Measurements from ENCODE around the gene SHPK. TPM values are rescaled to one million over a fixed set of nuclear protein-coding genes. Genes with fewer than 3 reads are reported as not detected.

SHPK gene
- polyA plus RNA-seq, 1 experiment = 5.6 TPM

DNA sequence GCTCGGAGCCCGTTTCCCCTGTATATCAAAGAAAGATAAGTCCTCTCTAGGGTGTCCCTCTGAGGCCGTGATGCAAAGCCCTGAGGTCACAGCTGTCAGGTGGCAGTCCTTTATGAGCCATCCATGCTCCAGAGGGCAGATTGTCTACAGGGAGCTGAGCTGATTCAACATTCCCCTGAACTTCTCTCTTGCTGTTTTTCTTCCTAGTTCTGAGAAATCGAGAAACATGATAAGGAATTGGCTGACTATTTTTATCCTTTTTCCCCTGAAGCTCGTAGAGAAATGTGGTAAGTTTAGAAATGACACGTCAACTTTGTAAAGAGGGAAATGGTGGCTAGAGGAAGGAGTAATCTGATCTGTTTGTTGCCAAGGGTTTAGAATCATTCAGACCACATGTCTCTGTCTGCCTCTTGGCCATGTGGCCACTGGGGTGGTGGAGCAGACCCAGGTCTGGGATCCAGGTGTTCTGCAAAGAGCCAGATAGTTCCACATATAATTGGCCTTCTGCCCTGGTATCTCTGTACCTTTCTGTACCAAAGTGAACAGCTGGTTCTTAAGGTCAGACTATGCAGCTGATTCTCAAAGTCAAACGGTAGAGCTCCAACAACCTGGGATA lies 4.0 kb upstream of the SHPK start:
- TF ChIP-seq, protein P1, sequence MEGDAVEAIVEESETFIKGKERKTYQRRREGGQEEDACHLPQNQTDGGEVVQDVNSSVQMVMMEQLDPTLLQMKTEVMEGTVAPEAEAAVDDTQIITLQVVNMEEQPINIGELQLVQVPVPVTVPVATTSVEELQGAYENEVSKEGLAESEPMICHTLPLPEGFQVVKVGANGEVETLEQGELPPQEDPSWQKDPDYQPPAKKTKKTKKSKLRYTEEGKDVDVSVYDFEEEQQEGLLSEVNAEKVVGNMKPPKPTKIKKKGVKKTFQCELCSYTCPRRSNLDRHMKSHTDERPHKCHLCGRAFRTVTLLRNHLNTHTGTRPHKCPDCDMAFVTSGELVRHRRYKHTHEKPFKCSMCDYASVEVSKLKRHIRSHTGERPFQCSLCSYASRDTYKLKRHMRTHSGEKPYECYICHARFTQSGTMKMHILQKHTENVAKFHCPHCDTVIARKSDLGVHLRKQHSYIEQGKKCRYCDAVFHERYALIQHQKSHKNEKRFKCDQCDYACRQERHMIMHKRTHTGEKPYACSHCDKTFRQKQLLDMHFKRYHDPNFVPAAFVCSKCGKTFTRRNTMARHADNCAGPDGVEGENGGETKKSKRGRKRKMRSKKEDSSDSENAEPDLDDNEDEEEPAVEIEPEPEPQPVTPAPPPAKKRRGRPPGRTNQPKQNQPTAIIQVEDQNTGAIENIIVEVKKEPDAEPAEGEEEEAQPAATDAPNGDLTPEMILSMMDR (IDR thresholded peaks at IDR 0.05; ENCODE audit: insufficient read depth, low read depth, low read length) = no peak
- Histone ChIP-seq H3K36me3 (ENCODE audit: control insufficient read depth, insufficient read depth, low read length) (no peaks in the 10 kb centered on the region), H3K4me3 (ENCODE audit: low read depth, low read length) (no peak overlapping the region), H3K27me3 (ENCODE audit: control insufficient read depth, insufficient read depth, low read length) (no peaks in the 10 kb centered on the region)
- ChIA-PET CTCF (interaction anchor here (0.9 to 1.1 kb wide), 3 partner anchors 9 to 28 kb away, joined by 3 to 4 read pairs (median 4); no protein-coding TSS in a partner anchor), POLR2A (no interaction called here)
- no peak for DNase-seq (ENCODE audit: low read depth)

DNA sequence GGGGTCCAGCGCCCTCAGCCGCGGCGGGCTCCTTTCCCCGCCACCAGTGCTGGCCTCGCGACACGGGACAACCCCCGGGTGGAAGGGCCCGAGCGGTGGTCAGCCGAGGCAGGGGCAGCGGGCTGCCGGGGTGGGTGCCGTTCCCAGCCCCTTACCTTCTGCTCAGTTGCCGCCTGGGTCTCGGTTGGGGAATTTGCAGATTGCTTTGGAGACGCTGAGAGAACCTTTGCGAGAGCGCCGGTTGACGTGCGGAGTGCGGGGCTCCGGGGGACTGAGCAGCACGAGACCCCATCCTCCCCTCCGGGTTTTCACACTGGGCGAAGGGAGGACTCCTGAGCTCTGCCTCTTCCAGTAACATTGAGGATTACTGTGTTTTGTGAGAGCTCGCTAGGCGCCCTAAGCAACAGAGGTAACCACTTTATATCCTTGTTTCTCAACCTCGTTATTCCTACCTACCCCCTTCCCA lies 891 bp upstream of the SHPK start:
- DNase-seq (ENCODE audit: low read depth) = no peak
- H3K27me3 ChIP-seq (ENCODE audit: control insufficient read depth, insufficient read depth, low read length) = no peaks in the 10 kb centered on the region
- H3K36me3 ChIP-seq (ENCODE audit: control insufficient read depth, insufficient read depth, low read length) = no peaks in the 10 kb centered on the region
- peak overlapping the region; percentile 96 for H3K4me3 ChIP-seq (ENCODE audit: low read depth, low read length)
- CTCF ChIA-PET = interaction anchor here (1.3 kb wide), 1 partner anchor 11 kb away, joined by 5 read pairs; no protein-coding TSS in a partner anchor
- POLR2A ChIA-PET = no interaction called here
- TF ChIP-seq, protein P1 (IDR thresholded peaks at IDR 0.05; ENCODE audit: insufficient read depth, low read depth, low read length) = no peak

DNA sequence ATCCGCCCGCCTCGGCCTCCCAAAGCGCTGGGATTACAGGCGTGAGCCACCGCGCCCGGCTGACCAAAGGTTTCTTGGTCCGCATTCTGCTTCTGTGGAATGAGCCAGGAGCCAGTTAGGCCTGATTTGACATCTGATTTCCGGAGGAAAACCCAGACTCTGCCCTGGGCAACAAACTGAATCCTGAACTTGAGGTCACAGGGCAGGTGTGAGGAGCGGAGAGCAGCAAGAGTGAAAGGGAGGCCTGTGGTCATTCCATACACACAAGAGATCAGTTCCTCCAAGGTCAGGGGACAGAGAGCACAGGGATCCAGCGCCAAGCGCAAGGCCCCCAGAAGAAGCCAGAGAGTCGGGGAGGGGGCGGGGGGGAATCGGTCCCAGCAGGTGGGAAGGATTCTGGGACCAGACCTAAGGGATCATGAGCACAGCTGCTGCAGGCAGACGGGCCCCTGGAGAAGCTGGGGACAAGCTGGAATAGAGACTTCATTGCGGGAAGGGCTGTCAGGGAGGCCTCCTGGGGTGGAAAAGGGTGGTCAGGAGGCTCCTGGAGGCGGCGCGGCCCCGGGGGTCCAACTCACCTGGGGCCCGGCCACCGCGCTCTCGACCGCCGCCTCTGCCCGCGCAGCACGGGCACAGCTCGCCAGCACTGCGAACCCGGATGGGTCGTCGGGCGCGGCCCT lies 436 bp downstream of the SHPK start:
- H3K36me3 ChIP-seq (ENCODE audit: control insufficient read depth, insufficient read depth, low read length) = no peaks in the 10 kb centered on the region
- peak overlapping the region; percentile 96 for H3K4me3 ChIP-seq (ENCODE audit: low read depth, low read length)
- ChIA-PET CTCF (interaction anchor here (1.1 to 1.3 kb wide), 2 partner anchors 12 to 587 kb away, joined by 4 to 5 read pairs; no protein-coding TSS in a partner anchor), POLR2A (no interaction called here)
- no peaks in the 10 kb centered on the region for H3K27me3 ChIP-seq (ENCODE audit: control insufficient read depth, insufficient read depth, low read length)
- TF ChIP-seq, protein P1 (IDR thresholded peaks at IDR 0.05; ENCODE audit: insufficient read depth, low read depth, low read length) = 0 out of 2 replicates have a peak, but pooled peaks have one; percentile 3
- no peak for DNase-seq (ENCODE audit: low read depth)

DNA sequence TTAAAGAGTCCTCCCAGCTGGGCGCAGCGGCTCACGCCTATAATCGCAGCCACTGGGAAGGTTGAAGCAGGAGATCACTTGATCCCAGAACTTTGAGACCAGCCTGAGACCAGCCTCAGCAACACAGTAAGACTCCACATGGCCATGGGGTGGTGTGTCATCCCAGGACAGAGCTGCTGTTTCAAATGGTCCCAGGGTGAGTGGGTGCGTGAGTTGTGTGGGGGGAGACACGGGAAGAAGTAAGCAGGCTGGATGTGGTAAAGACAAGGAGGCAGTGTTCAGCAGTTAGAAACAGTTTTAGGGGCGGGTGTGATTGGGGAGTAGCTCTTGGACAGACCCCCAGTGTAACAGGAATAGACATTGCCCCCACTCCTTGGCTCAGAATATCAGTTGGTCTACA lies 3.8 kb downstream of the SHPK start:
- ChIA-PET POLR2A (no interaction called here), CTCF (no interaction called here)

DNA sequence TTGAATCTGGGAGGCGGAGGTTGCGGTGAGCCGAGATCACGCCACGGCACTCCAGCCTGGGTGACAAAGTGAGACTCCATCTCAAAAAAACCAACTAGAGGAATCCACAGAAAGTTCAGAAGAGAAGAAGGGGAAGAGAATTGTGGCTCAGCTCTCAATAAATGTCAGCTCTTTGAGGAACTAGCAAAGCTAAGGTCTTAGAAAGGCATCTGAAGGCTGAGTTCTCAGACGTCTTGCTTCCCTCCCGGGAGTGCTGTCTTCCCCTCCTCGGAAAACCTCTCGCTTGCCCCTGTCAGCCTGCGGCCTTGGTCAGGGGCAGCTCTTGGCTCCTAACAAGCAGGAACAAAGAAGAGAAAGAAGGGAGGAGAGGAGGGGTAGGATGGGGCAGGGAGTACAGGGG lies 5.3 kb downstream of the SHPK start:
- DNase-seq (ENCODE audit: low read depth) = no peak
- TF ChIP-seq, protein P1 (IDR thresholded peaks at IDR 0.05; ENCODE audit: insufficient read depth, low read depth, low read length) = no peak
- ChIA-PET CTCF (no interaction called here), POLR2A (no interaction called here)
- H3K4me3 ChIP-seq (ENCODE audit: low read depth, low read length) = no peak overlapping the region
- no peaks in the 10 kb centered on the region for H3K27me3 ChIP-seq (ENCODE audit: control insufficient read depth, insufficient read depth, low read length)
- H3K36me3 ChIP-seq (ENCODE audit: control insufficient read depth, insufficient read depth, low read length) = peaks cover 3% of the 10 kb centered on the region; the same call in 1 of the 2 replicates

More for the DNA sequence above, 3.8 kb downstream of the SHPK start:
- no peaks in the 10 kb centered on the region for H3K27me3 ChIP-seq (ENCODE audit: control insufficient read depth, insufficient read depth, low read length)
- DNase-seq (ENCODE audit: low read depth) = no peak
- H3K36me3 ChIP-seq (ENCODE audit: control insufficient read depth, insufficient read depth, low read length) = peaks cover 3% of the 10 kb centered on the region; the same call in 1 of the 2 replicates
- TF ChIP-seq, protein P1 (IDR thresholded peaks at IDR 0.05; ENCODE audit: insufficient read depth, low read depth, low read length) = no peak
- H3K4me3 ChIP-seq (ENCODE audit: low read depth, low read length) = no peak overlapping the region
